ENCODE results near the gene MYO15A. TPM values are rescaled to one million over a fixed set of nuclear protein-coding genes. Genes with fewer than 3 reads are reported as not detected.

Gene MYO15A
- polyA plus RNA-seq, 3 donors, result 0.31 to 4.4 (median 0.56) TPM

DNA sequence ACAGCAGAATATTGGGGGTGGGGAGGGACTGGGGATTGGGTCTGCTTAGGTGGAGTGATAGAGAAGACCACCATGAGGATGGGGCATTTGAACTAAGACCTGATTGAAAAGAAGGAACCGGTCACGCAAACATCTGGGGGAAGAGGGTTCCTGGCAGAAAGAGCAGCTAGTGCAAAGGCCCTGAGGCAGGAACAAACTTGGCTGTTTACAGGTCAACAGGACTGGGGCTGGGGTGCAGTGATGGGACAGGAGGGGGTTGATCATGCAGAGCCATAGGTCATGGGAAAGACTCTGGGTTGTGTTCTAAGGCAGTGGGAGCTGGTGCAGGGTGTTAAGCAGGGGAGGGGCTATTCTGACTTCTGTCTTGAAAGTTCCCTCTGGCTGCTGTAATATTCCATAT lies 18.9 kb upstream of the MYO15A start:
- no peaks in the 10 kb centered on the region for H3K9me3 ChIP-seq (replicated peaks in 1 of 2; ENCODE audit: control insufficient read depth in 1 of 2, insufficient read depth in 1 of 2, low read length in 2 of 2)
- peaks cover 15 to 38% of the 10 kb centered on the region in 2 donors for H3K36me3 ChIP-seq (replicated peaks in 1 of 2; ENCODE audit: control insufficient read depth in 1 of 2, insufficient read depth in 2 of 2, low read length in 2 of 2)
- TF ChIP-seq, protein P1, sequence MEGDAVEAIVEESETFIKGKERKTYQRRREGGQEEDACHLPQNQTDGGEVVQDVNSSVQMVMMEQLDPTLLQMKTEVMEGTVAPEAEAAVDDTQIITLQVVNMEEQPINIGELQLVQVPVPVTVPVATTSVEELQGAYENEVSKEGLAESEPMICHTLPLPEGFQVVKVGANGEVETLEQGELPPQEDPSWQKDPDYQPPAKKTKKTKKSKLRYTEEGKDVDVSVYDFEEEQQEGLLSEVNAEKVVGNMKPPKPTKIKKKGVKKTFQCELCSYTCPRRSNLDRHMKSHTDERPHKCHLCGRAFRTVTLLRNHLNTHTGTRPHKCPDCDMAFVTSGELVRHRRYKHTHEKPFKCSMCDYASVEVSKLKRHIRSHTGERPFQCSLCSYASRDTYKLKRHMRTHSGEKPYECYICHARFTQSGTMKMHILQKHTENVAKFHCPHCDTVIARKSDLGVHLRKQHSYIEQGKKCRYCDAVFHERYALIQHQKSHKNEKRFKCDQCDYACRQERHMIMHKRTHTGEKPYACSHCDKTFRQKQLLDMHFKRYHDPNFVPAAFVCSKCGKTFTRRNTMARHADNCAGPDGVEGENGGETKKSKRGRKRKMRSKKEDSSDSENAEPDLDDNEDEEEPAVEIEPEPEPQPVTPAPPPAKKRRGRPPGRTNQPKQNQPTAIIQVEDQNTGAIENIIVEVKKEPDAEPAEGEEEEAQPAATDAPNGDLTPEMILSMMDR (IDR thresholded peaks at IDR 0.05), result no peak
- Mint-ChIP-seq H3K4me3 (no peak overlapping the region), H3K4me1 (peaks cover 28% of the 10 kb centered on the region), H3K27ac (peak overlapping the region in 3 of 7 donors; percentile 59 to 83 (median 78)), H3K27me3 (ENCODE audit: low read depth in 3 of 3) (peaks cover 0 to 3% (median 0%) of the 10 kb centered on the region in 3 donors), H3K36me3 (peaks cover 20 to 28% of the 10 kb centered on the region in 2 donors), H3K9me3 (peaks cover 0 to 3% (median 0%) of the 10 kb centered on the region in 7 donors)
- peaks cover 26% of the 10 kb centered on the region for H3K79me2 ChIP-seq (ENCODE audit: insufficient read depth, low read length)
- no peak overlapping the region for H3K27ac ChIP-seq (ENCODE audit: low read depth in 1 of 2, low read length in 2 of 2)
- intact Hi-C loops (cut with micrococcal nuclease), result no loop called here
- H4K20me1 ChIP-seq (ENCODE audit: insufficient read depth, low read length), result peaks cover 4% of the 10 kb centered on the region
- WGBS (ENCODE audit: insufficient coverage), result 100% methylated on average over 2 of the region's 2 CpGs
- no peak for DNase-seq
- no peak overlapping the region for H3K9ac ChIP-seq (ENCODE audit: insufficient read depth, low read length, poor library complexity, severe bottlenecking)
- peaks cover 11 to 19% of the 10 kb centered on the region in 2 donors for H3K4me1 ChIP-seq (ENCODE audit: control insufficient read depth in 1 of 2, insufficient read depth in 2 of 2, low read length in 2 of 2)
- no peak overlapping the region for H3K4me2 ChIP-seq (replicated peaks; ENCODE audit: extremely low read depth, low read length, poor library complexity, severe bottlenecking)
- no peak overlapping the region for H3K4me3 ChIP-seq (replicated peaks in 1 of 3; ENCODE audit: low read depth in 2 of 3, low read length in 3 of 3)
- no peak overlapping the region for H2AFZ ChIP-seq (ENCODE audit: insufficient read depth, low read depth, low read length, poor library complexity, severe bottlenecking)
- H3K27me3 ChIP-seq (ENCODE audit: control insufficient read depth in 2 of 2, insufficient read depth in 2 of 2, low read length in 2 of 2), result no peaks in the 10 kb centered on the region

DNA sequence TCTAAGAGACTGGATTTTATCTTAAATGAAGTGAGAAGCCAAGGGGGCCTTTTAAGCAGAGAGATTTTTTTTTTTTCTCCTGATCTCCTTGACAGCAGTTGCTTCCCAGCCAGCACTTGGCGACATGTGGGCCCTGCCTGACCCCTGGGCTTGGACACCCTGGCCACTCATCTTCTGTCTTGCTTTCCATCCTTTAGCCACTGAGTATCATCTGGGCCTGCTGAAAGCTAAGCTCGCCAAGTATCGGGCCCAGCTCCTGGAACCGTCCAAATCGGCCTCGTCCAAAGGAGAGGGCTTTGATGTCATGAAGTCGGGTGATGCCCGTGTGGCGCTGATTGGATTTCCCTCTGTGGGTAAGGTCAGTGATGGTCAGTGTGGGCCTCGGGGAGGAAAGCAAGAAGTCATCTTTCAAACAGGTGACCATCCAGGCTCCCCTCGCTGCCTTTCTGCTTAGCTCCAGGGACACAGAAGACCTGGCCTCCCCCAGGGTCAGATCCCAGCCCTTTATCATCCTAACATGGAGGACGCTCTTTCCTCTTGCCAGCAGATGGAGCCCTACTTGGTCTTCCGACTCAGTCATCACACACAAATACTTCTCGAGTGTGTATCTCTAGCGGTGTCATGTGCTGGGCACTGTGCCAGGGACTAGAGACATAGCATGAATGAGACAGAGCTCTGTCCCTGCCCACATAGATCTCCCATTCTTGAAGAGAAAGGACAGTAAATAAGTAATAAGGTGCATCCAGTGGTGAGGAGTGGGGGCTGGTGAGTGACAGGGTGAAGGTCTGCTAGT lies 14.7 kb upstream of the MYO15A start:
- no peak overlapping the region for H3K4me2 ChIP-seq (replicated peaks; ENCODE audit: extremely low read depth, low read length, poor library complexity, severe bottlenecking)
- DNase-seq, result peak in 1 of 3 donors; percentile 30
- H3K9me3 Mint-ChIP-seq, result no peaks in the 10 kb centered on the region
- peaks cover 19% of the 10 kb centered on the region for H4K20me1 ChIP-seq (ENCODE audit: insufficient read depth, low read length)
- H3K4me1 ChIP-seq (ENCODE audit: control insufficient read depth in 1 of 2, insufficient read depth in 2 of 2, low read length in 2 of 2), result peaks cover 2 to 4% of the 10 kb centered on the region in 2 donors
- no peak overlapping the region for H3K4me3 Mint-ChIP-seq
- H3K27ac ChIP-seq (ENCODE audit: low read depth in 1 of 2, low read length in 2 of 2), result no peak overlapping the region
- H3K9me3 ChIP-seq (replicated peaks in 1 of 2; ENCODE audit: control insufficient read depth in 1 of 2, insufficient read depth in 1 of 2, low read length in 2 of 2), result no peaks in the 10 kb centered on the region
- no peak overlapping the region for H3K4me3 ChIP-seq (replicated peaks in 1 of 3; ENCODE audit: low read depth in 2 of 3, low read length in 3 of 3)
- H2AFZ ChIP-seq (ENCODE audit: insufficient read depth, low read depth, low read length, poor library complexity, severe bottlenecking), result no peak overlapping the region
- H3K27ac Mint-ChIP-seq, result peak overlapping the region in 3 of 7 donors; percentile 6 to 81 (median 47)
- peaks cover 55 to 69% of the 10 kb centered on the region in 2 donors for H3K36me3 Mint-ChIP-seq
- peaks cover 50 to 73% of the 10 kb centered on the region in 2 donors for H3K36me3 ChIP-seq (replicated peaks in 1 of 2; ENCODE audit: control insufficient read depth in 1 of 2, insufficient read depth in 2 of 2, low read length in 2 of 2)
- no peaks in the 10 kb centered on the region for H3K27me3 Mint-ChIP-seq (ENCODE audit: low read depth in 3 of 3)
- intact Hi-C loops (cut with micrococcal nuclease), result no loop called here
- H3K27me3 ChIP-seq (ENCODE audit: control insufficient read depth in 2 of 2, insufficient read depth in 2 of 2, low read length in 2 of 2), result no peaks in the 10 kb centered on the region
- H3K9ac ChIP-seq (ENCODE audit: insufficient read depth, low read length, poor library complexity, severe bottlenecking), result no peak overlapping the region
- 94% methylated on average over 12 of the region's 15 CpGs for WGBS (ENCODE audit: insufficient coverage)
- peaks cover 10% of the 10 kb centered on the region for H3K79me2 ChIP-seq (ENCODE audit: insufficient read depth, low read length)
- TF ChIP-seq, protein P1 (IDR thresholded peaks at IDR 0.05), result no peak
- peaks cover 12% of the 10 kb centered on the region for H3K4me1 Mint-ChIP-seq

Data from CD14-positive monocyte (primary cell).